Endodermal cell (in vitro differentiated cells): Measurements from ENCODE around the gene CCDC192. TPM values are rescaled to one million over a fixed set of nuclear protein-coding genes. Genes with fewer than 3 reads are reported as not detected.

Source experiments
- DNase-seq: peaks from one replicate; pipeline ENCODE4 v3.0.0-alpha.2; 2017
- H3K27ac ChIP-seq: 2 replicates; pipeline ENCODE4 v1.5.1; 2013; ENCODE audit warnings: mild to moderate bottlenecking, low read depth, low read length, moderate library complexity
- H3K27me3 ChIP-seq: 2 replicates; pipeline ENCODE4 v1.6.1; 2013; ENCODE audit warnings: mild to moderate bottlenecking, low read length, moderate library complexity; ENCODE audit not compliant: insufficient read depth, control insufficient read depth, poor library complexity, severe bottlenecking
- H3K36me3 ChIP-seq: 2 replicates; pipeline ENCODE4 v1.7.0; 2013; ENCODE audit warnings: mild to moderate bottlenecking, low read length, moderate library complexity; ENCODE audit not compliant: control insufficient read depth, insufficient read depth
- H3K4me1 ChIP-seq: one replicate; pipeline ENCODE4 v1.7.0; 2013; ENCODE audit warnings: low read length; ENCODE audit not compliant: control insufficient read depth, insufficient read depth
- H3K4me3 ChIP-seq: 2 replicates; pipeline ENCODE4 v1.5.1; 2013; ENCODE audit warnings: mild to moderate bottlenecking, low read length, moderate library complexity
- H3K9ac ChIP-seq: 2 replicates; pipeline ENCODE4 v1.6.1; 2013; ENCODE audit warnings: mild to moderate bottlenecking, low read length, moderate library complexity; ENCODE audit not compliant: poor library complexity, severe bottlenecking; ENCODE audit errors: extremely low read depth
- H3K9me3 ChIP-seq: 2 replicates; pipeline ENCODE4 v1.6.1; 2013; ENCODE audit warnings: mild to moderate bottlenecking, low read length, moderate library complexity; ENCODE audit not compliant: control insufficient read depth
- H3K27ac Mint-ChIP-seq: 2 replicates; pipeline ENCODE4 v1.8.0; 2020; ENCODE audit warnings: mixed read lengths
- H3K27me3 Mint-ChIP-seq: 2 replicates; pipeline ENCODE4 v1.8.0; 2021; ENCODE audit warnings: mild to moderate bottlenecking, mixed read lengths; ENCODE audit not compliant: insufficient read depth
- H3K36me3 Mint-ChIP-seq: 2 replicates; pipeline ENCODE4 v1.8.0; 2020; ENCODE audit warnings: low read depth, mixed read lengths
- H3K4me1 Mint-ChIP-seq: 2 replicates; pipeline ENCODE4 v1.8.0; 2020; ENCODE audit warnings: mixed read lengths
- H3K4me3 Mint-ChIP-seq: 2 replicates; pipeline ENCODE4 v1.8.0; 2020; ENCODE audit warnings: mild to moderate bottlenecking, moderate library complexity, mixed read lengths
- H3K9me3 Mint-ChIP-seq: 2 replicates; pipeline ENCODE4 v1.8.0; 2020; ENCODE audit warnings: mild to moderate bottlenecking, mixed read lengths
- CTCF ChIP-seq: fragments of 200-600 bp; sonication (generic); conservative IDR thresholded peaks from 2 replicates; pipeline ENCODE4 v1.5.0; 2021; ENCODE audit warnings: antibody characterized with exemption, mild to moderate bottlenecking
- WGBS, 2 experiments: methylation state at CpG; one replicate each; pipeline versions ENCODE4 v1.1.5 to v1.1.7; 2013; ENCODE audit warnings: missing lambda C conversion rate in 2 of 2, mixed read lengths in 1 of 2; ENCODE audit not compliant: insufficient coverage in 1 of 2, insufficient read length in 1 of 2; 5-methylcytosine and 5-hydroxymethylcytosine counted together
- total RNA-seq, 2 donors: library from RNA; stranded (reverse); fragmentation: NEBNext Ultra II Directional in 1 of 2; extraction: Animal tissue kit (Norgen Biotek cat#: 25700) in 1 of 2; gene quantifications; 2 replicates in 1 of 2; 3 replicates in 1 of 2; pipeline ENCODE4 v1.2.1, GENCODE V29; 2021

The CCDC192 gene
- total RNA-seq, 2 donors from 2014 or later: 0.48 to 1.3 TPM

DNA sequence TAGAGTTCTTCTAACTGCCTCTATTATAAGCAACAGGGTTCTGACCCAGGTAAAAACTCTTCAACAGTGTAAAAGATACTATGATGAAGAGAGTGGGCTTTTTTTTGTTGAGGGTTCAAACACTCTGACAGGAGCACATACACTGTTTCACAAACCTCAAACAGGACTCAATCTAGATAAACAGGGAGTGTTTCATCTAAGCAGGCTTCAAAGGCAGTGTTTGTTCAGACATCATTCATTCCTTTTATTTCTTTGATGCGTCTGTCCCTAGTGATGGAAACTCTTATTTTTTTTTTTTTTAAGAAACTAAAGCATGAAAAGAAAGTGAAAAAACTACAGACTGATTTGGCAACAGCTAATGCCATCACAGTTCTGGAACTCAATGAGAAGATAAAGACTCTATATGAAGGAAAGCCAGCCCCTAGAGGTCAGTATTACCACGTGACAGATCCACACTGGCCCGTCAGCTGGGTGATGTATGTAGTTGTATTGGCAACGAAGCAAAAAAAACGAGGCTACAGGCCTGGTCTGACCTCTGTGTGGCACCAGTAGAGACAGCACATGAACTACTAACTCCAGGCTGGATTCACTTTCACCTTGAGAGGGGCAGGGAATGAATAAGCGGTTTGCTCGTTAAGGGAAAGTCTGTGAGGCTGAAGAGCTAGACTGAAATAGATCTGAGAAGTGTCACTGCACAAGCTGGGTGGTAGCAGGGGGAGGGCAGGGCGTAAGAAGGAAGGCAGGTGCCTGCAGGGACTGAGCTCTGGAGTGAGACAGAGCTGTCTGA is 172.2 kb downstream of the CCDC192 start:
- Mint-ChIP-seq H3K4me1 (peaks cover 12% of the 10 kb centered on the region), H3K27me3 (no peaks in the 10 kb centered on the region), H3K4me3 (no peak overlapping the region), H3K36me3 (no peaks in the 10 kb centered on the region), H3K27ac (no peak overlapping the region), H3K9me3 (peaks cover 1% of the 10 kb centered on the region)
- Histone ChIP-seq H3K9me3 (no peaks in the 10 kb centered on the region), H3K4me1 (no peaks in the 10 kb centered on the region), H3K27me3 (no peaks in the 10 kb centered on the region), H3K9ac (no peak overlapping the region), H3K36me3 (no peaks in the 10 kb centered on the region), H3K27ac (no peak overlapping the region), H3K4me3 (no peak overlapping the region)
- peak; percentile 83 for DNase-seq
- 48 to 75% methylated on average over 4 to 8 of the region's 8 CpGs for WGBS, 2 experiments
- TF ChIP-seq CTCF: peak; percentile 62

DNA sequence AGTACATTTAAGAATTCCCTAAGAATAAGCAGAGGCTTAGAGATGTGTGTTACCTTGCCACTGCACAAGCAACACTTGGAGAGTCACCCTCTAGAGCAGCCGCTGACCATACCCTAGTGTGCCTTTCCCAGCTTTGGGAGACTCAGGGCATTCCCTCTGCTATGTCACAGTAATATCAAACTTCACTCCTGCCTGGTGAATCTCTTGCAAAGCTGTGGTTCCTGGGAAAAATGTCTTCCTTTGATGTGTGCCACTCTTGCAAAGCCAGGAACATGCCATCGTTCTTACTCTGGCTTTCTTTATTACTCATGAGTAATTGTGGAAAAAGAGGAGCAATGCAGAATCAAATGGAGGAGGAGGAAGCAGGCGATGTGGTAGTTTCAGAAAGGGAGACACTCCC is 173.2 kb downstream of the CCDC192 start:
- TF ChIP-seq CTCF: no peak
- Histone ChIP-seq H3K27ac (no peak overlapping the region), H3K9ac (no peak overlapping the region), H3K4me1 (no peaks in the 10 kb centered on the region), H3K9me3 (no peaks in the 10 kb centered on the region), H3K27me3 (no peaks in the 10 kb centered on the region), H3K4me3 (no peak overlapping the region), H3K36me3 (no peaks in the 10 kb centered on the region)
- H3K27me3 Mint-ChIP-seq: no peaks in the 10 kb centered on the region
- no peaks in the 10 kb centered on the region for H3K36me3 Mint-ChIP-seq
- 93 to 100% methylated on average over 1 to 3 of the region's 3 CpGs for WGBS, 2 experiments
- H3K4me1 Mint-ChIP-seq: peaks cover 12% of the 10 kb centered on the region
- no peak overlapping the region for H3K27ac Mint-ChIP-seq
- H3K9me3 Mint-ChIP-seq: peaks cover 1% of the 10 kb centered on the region
- DNase-seq: no peak
- no peak overlapping the region for H3K4me3 Mint-ChIP-seq

GRCh38 chr5:127878174-127878750 is 175.1 kb downstream of the CCDC192 start:
- H3K27me3 Mint-ChIP-seq: no peaks in the 10 kb centered on the region
- peak; percentile 85 for TF ChIP-seq CTCF
- peak; percentile 87 for DNase-seq
- H3K36me3 Mint-ChIP-seq: no peaks in the 10 kb centered on the region
- no peaks in the 10 kb centered on the region for H3K4me1 ChIP-seq
- peaks cover 14% of the 10 kb centered on the region for H3K4me1 Mint-ChIP-seq
- H3K9me3 ChIP-seq: no peaks in the 10 kb centered on the region
- H3K27ac ChIP-seq: no peak overlapping the region
- H3K36me3 ChIP-seq: no peaks in the 10 kb centered on the region
- H3K27ac Mint-ChIP-seq: no peak overlapping the region
- WGBS, 2 experiments: 77% methylated on average over 4 of the region's 4 CpGs; no CpG with 5 or more reads in 1 of the 2 experiments
- peaks cover 1% of the 10 kb centered on the region for H3K9me3 Mint-ChIP-seq
- no peak overlapping the region for H3K4me3 Mint-ChIP-seq
- H3K27me3 ChIP-seq: no peaks in the 10 kb centered on the region
- no peak overlapping the region for H3K9ac ChIP-seq
- H3K4me3 ChIP-seq: no peak overlapping the region
